ENCODE results near the gene GAREM1. TPM values are rescaled to one million over a fixed set of nuclear protein-coding genes. Genes with fewer than 3 reads are reported as not detected.

The GAREM1 gene
- total RNA-seq, 3 donors from 2014 or later, result 7.8 to 13.4 (median 12.0) TPM

GRCh38 chr18:32258558-32259204 is 212.0 kb downstream of the GAREM1 start:
- intact Hi-C loops (cut with DNase I; ENCODE audit: low total_unique reads), result no loop called here
- Histone ChIP-seq H3K27ac (no peak overlapping the region), H3K36me3 (no peaks in the 10 kb centered on the region), H3K9me3 (no peaks in the 10 kb centered on the region), H3K4me1 (no peaks in the 10 kb centered on the region), H3K4me3 (no peak overlapping the region), H3K27me3 (no peaks in the 10 kb centered on the region)
- no peak for DNase-seq (ENCODE audit: low spot score in 2 of 2)
- TF ChIP-seq POLR2A (IDR thresholded peaks at IDR 0.05) (no peak), POLR2AphosphoS5 (IDR thresholded peaks at IDR 0.05) (no peak)
- TF ChIP-seq, protein P1, sequence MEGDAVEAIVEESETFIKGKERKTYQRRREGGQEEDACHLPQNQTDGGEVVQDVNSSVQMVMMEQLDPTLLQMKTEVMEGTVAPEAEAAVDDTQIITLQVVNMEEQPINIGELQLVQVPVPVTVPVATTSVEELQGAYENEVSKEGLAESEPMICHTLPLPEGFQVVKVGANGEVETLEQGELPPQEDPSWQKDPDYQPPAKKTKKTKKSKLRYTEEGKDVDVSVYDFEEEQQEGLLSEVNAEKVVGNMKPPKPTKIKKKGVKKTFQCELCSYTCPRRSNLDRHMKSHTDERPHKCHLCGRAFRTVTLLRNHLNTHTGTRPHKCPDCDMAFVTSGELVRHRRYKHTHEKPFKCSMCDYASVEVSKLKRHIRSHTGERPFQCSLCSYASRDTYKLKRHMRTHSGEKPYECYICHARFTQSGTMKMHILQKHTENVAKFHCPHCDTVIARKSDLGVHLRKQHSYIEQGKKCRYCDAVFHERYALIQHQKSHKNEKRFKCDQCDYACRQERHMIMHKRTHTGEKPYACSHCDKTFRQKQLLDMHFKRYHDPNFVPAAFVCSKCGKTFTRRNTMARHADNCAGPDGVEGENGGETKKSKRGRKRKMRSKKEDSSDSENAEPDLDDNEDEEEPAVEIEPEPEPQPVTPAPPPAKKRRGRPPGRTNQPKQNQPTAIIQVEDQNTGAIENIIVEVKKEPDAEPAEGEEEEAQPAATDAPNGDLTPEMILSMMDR (IDR thresholded peaks at IDR 0.05), result no peak

DNA sequence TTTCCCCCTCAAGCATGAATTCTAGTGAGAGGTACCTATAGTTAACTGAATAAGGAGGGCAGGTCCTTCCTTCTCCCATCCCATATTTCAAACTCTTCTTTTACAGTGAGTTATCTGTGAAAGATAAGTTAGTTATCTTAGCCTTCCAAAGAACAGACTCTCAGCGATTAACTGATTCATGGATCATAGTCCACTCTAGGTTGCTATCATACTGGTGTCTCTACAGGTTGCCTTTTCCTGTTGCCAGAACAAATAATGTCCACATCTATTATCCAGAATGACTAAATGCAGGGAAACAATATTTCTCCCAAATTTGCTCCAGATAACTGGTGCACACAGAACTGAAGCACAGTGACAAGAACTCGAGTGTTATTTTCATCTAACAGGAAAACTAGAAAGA is 212.5 kb downstream of the GAREM1 start:
- H3K9me3 ChIP-seq, result no peaks in the 10 kb centered on the region
- H3K4me1 ChIP-seq, result no peaks in the 10 kb centered on the region
- no peaks in the 10 kb centered on the region for H3K36me3 ChIP-seq
- no peak overlapping the region for H3K27ac ChIP-seq
- no peak overlapping the region for H3K4me3 ChIP-seq
- no peaks in the 10 kb centered on the region for H3K27me3 ChIP-seq
- intact Hi-C loops (cut with DNase I; ENCODE audit: low total_unique reads), result no loop called here
- TF ChIP-seq, protein P1 (IDR thresholded peaks at IDR 0.05), result no peak
- TF ChIP-seq POLR2AphosphoS5 (IDR thresholded peaks at IDR 0.05) (no peak), POLR2A (IDR thresholded peaks at IDR 0.05) (no peak)
- DNase-seq (ENCODE audit: low spot score in 2 of 2), result no peak

DNA sequence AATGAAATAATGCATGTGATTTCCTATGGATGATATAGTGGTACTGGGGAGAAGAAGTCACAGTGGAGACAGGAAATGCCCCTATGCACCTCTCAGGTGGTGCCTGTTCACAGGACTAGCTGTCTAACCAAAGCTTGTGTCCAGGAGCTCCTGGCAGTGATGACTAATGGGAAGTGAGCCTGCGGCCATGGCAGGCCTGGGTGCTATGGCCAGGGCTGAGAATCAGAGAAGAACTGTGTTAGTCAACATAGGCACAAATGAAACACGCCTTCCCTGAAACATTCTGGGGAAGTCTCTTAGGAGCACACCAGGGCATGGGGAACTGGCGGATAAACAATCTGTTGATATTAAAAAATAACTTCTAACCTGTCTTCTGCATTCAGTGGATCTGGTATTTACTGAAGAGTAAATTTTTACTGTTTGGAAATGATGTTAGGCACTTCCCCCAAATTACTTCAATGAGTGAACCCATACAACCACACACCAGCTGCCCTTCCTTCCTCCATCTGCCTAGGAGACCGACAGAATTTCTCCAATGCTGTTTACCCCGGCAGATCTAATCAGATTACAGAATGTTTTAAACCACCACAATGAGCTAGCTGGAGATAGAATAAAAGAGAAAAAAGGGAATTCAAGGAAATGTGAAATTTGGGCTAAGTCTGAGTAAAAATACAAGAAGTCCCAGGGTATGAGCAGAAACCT is 213.4 kb downstream of the GAREM1 start:
- Histone ChIP-seq H3K4me1 (no peaks in the 10 kb centered on the region), H3K36me3 (no peaks in the 10 kb centered on the region), H3K9me3 (no peaks in the 10 kb centered on the region), H3K4me3 (no peak overlapping the region), H3K27me3 (no peaks in the 10 kb centered on the region), H3K27ac (no peak overlapping the region)
- no peak for DNase-seq (ENCODE audit: low spot score in 2 of 2)
- TF ChIP-seq POLR2A (IDR thresholded peaks at IDR 0.05), result no peak
- TF ChIP-seq, protein P1 (IDR thresholded peaks at IDR 0.05), result no peak
- no peak for TF ChIP-seq POLR2AphosphoS5 (IDR thresholded peaks at IDR 0.05)
- intact Hi-C loops (cut with DNase I; ENCODE audit: low total_unique reads), result no loop called here

DNA sequence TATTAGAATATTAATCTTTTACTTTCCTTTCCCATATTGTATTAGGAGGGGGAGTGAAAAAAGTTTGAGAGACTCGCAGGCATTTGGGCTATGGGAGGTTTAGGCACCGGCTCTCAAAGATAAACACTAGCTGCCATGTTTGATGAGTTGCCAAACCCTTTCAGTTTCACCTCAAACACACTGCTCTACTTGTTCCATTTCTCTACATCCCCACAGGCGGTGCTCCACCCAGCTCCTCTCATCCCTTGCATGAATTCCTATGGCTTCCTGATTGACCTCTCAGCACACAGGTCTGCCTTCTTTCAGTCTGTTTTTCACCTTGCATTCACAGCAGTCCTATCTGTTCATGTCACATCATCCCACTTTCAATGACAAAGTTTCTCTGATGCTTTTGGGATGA is 215.1 kb downstream of the GAREM1 start:
- Histone ChIP-seq H3K4me3 (no peak overlapping the region), H3K9me3 (no peaks in the 10 kb centered on the region), H3K27ac (no peak overlapping the region), H3K36me3 (no peaks in the 10 kb centered on the region), H3K4me1 (no peaks in the 10 kb centered on the region), H3K27me3 (no peaks in the 10 kb centered on the region)
- TF ChIP-seq, protein P1 (IDR thresholded peaks at IDR 0.05), result no peak
- no peak for TF ChIP-seq POLR2AphosphoS5 (IDR thresholded peaks at IDR 0.05)
- TF ChIP-seq POLR2A (IDR thresholded peaks at IDR 0.05), result no peak
- intact Hi-C loops (cut with DNase I; ENCODE audit: low total_unique reads), result no loop called here
- no peak for DNase-seq (ENCODE audit: low spot score in 2 of 2)

GRCh38 chr18:32252141-32252860 is 218.4 kb downstream of the GAREM1 start:
- Histone ChIP-seq H3K4me1 (no peaks in the 10 kb centered on the region), H3K27ac (no peak overlapping the region), H3K9me3 (no peaks in the 10 kb centered on the region), H3K4me3 (no peak overlapping the region), H3K27me3 (no peaks in the 10 kb centered on the region), H3K36me3 (no peaks in the 10 kb centered on the region)
- DNase-seq (ENCODE audit: low spot score in 2 of 2), result no peak
- TF ChIP-seq, protein P1 (IDR thresholded peaks at IDR 0.05), result no peak
- no peak for TF ChIP-seq POLR2AphosphoS5 (IDR thresholded peaks at IDR 0.05)
- TF ChIP-seq POLR2A (IDR thresholded peaks at IDR 0.05), result no peak
- intact Hi-C loops (cut with DNase I; ENCODE audit: low total_unique reads), result no loop called here
